Ecto neural progenitor cell (in vitro differentiated cells): ENCODE results near the gene KRTAP2-4.
"Not testable (repeated sequence)": the region's sequence is repeated elsewhere in the genome, so short reads cannot be mapped to it uniquely, and the experiment has no call there.

Experiments used
- DNase-seq: peaks from one replicate; pipeline ENCODE4 v3.0.0-alpha.2; 2018; ENCODE audit warnings: low spot score

The KRTAP2-4 gene

GRCh38 chr17:41065829-41066624, at the start of gene KRTAP2-4:
TSS of gene KRTAP2-4 (minus strand) at chr17:41065879. CDS start at chr17:41065845, 34 bp downstream.
- DNase-seq = no peak

GRCh38 chr17:41111151-41111885, 45.6 kb upstream of the KRTAP2-4 start:
- no peak for DNase-seq

GRCh38 chr17:41108728-41109386, 43.2 kb upstream of the KRTAP2-4 start:
- DNase-seq = not testable (repeated sequence)

- DNase-seq = no peak
These were observed 42.3 kb upstream of the KRTAP2-4 start for GRCh38 chr17:41107941-41108450.

- DNase-seq = not testable (repeated sequence)
These were observed 39.7 kb upstream of the KRTAP2-4 start, which contains the start of gene KRTAP4-9 for GRCh38 chr17:41105347-41105746. TSS of gene KRTAP4-9 (plus strand) at chr17:41105389. CDS start at chr17:41105389, 0 bp downstream.

- not testable (repeated sequence) for DNase-seq
These were observed 38.8 kb upstream of the KRTAP2-4 start for GRCh38 chr17:41104386-41105038.

GRCh38 chr17:41103896-41104295, 38.2 kb upstream of the KRTAP2-4 start:
- DNase-seq = no peak

- no peak for DNase-seq
These were observed 36.0 kb upstream of the KRTAP2-4 start, which contains the start of gene KRTAP4-16 for GRCh38 chr17:41101586-41102259. TSS of gene KRTAP4-16 (minus strand) at chr17:41102209. CDS start at chr17:41102209, 0 bp downstream.

- not testable (repeated sequence) for DNase-seq
These were observed 34.2 kb upstream of the KRTAP2-4 start for GRCh38 chr17:41099682-41100480.

GRCh38 chr17:41098481-41098880, 32.8 kb upstream of the KRTAP2-4 start:
- DNase-seq = no peak

- no peak for DNase-seq
These were observed 32.4 kb upstream of the KRTAP2-4 start, which contains the start of gene KRTAP4-8 for GRCh38 chr17:41098042-41098441. TSS of gene KRTAP4-8 (minus strand) at chr17:41098142. CDS start at chr17:41098084, 58 bp downstream.

GRCh38 chr17:41096055-41096454, 30.4 kb upstream of the KRTAP2-4 start:
- DNase-seq = no peak

GRCh38 chr17:41088760-41089352, 23.2 kb upstream of the KRTAP2-4 start:
- not testable (repeated sequence) for DNase-seq

- not testable (repeated sequence) for DNase-seq
These were observed 18.6 kb upstream of the KRTAP2-4 start, which contains the start of gene KRTAP4-7 for GRCh38 chr17:41084100-41084856. TSS of gene KRTAP4-7 (plus strand) at chr17:41084150. CDS start at chr17:41084207, 57 bp downstream.

- not testable (repeated sequence) for DNase-seq
These were observed 17.7 kb upstream of the KRTAP2-4 start for GRCh38 chr17:41083427-41083826.

- DNase-seq = no peak
These were observed 16.9 kb upstream of the KRTAP2-4 start for GRCh38 chr17:41082626-41083025.

GRCh38 chr17:41076788-41077187, 11.1 kb upstream of the KRTAP2-4 start:
- no peak for DNase-seq

GRCh38 chr17:41073676-41074075, 8.0 kb upstream of the KRTAP2-4 start:
- no peak for DNase-seq
